Stimulated activated CD8-positive, alpha-beta memory T cell treated with anti-CD3 and anti-CD28 coated beads, Interleukin-12 subunit alpha, Interleukin-12 subunit beta, amount 100 ng/mL, for 24 hours (primary cell): Measurements from ENCODE around the gene EPHA1.
A peak's percentile ranks its signal among the peaks of the same experiment; 100 is the strongest.

Experiments
- DNase-seq: peaks from one replicate; pipeline ENCODE4 v3.0.0-alpha.2; 2020; ENCODE audit errors: extremely low read depth

Gene EPHA1

DNA sequence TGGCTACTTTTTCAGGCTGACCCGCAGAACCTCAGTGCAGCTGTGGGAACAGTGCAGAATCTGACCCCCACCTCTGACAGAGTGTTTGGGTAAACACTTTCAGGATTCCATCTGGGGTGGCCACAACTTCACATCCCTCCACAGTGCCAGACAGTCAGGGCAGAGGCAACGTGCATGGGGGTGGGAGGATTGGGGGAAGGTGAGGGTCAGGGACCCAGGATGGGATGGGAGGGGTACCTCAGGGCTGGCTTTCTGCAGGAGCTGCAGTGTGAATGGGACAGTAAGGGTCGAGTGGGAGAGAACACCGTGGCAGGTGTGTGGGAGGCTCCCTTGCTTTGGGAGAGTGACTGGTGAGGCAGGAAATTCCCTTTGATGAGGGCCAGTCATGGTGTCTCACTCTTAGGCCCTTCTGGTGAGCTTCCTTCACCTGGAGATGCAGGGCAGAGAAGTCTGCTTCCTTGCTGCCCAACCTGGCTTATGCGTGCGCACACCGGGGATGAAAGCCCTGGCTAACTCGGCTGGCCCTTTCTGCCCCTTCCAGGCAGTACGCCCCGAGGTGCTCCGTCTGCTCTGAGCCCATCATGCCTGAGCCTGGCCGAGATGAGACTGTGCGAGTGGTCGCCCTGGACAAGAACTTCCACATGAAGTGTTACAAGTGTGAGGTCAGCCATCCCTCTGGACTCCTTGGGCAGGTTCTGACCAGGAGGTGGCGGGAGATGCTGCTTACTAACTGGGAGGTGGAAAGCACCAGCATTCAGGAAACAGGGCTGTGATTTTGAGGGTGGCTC lies 19.1 kb downstream of the EPHA1 start:
- DNase-seq: no peak

GRCh38 chr7:143388491-143389101 lies 20.1 kb downstream of the EPHA1 start:
- no peak for DNase-seq

DNA sequence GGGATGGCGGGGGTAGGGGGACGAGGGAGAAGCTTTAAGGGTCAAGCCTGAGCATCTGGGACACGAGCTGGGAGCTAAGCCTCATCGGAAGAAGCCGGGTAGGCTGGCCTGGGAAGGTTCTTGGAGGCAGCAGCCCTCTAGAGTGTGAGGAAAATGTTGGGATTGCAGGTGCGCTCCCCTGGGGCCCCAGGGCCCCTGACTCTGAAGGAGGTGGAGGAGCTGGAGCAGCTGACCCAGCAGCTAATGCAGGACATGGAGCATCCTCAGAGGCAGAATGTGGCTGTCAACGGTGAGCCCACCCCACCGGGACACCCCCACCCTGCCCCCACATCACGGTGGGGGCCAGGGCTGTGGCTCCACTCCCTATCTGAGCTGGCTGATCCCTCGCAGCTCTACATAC lies 20.6 kb downstream of the EPHA1 start:
- no peak for DNase-seq

DNA sequence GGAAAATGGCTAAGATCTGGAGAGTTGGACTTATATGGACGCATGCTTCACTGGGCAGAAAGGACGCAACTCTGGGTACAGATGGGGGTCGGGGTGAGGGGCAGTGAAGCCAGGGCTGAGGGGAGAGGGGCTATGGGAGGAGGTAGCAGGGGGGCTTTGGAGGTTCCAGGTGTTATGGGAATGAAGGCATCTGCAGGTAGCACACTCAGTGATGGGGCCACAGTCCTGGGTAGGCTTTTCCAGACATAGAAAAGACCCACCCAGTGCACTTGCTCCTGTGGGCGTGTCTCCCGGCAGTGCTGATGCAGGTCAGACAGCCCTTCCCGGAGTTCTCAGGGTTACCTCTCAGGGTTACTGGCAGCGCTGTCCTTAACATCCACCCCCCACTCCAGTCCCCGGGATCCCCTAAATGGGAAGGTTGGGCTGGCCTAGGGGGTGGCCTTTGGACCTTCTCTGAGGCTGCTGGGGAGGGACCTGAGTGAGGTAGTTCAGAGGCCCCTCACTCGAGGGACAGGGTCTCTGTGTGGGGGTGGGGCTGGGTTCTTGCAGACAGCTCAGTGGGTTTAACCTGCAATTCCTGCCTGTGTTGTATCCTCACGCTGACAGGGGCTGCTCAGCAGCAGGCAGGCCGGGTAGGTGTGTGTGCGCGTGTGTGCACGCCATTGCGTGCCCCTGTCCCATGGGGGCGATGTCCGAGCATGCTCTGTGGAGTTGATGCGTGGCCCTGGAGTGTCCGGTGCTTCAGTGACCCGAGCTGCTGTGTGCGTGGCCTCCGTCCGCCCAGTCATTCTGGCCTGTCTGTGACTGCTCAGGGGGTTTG lies 21.3 kb downstream of the EPHA1 start:
- DNase-seq: no peak

GRCh38 chr7:143385891-143386781 lies 22.5 kb downstream of the EPHA1 start:
- no peak for DNase-seq

DNA sequence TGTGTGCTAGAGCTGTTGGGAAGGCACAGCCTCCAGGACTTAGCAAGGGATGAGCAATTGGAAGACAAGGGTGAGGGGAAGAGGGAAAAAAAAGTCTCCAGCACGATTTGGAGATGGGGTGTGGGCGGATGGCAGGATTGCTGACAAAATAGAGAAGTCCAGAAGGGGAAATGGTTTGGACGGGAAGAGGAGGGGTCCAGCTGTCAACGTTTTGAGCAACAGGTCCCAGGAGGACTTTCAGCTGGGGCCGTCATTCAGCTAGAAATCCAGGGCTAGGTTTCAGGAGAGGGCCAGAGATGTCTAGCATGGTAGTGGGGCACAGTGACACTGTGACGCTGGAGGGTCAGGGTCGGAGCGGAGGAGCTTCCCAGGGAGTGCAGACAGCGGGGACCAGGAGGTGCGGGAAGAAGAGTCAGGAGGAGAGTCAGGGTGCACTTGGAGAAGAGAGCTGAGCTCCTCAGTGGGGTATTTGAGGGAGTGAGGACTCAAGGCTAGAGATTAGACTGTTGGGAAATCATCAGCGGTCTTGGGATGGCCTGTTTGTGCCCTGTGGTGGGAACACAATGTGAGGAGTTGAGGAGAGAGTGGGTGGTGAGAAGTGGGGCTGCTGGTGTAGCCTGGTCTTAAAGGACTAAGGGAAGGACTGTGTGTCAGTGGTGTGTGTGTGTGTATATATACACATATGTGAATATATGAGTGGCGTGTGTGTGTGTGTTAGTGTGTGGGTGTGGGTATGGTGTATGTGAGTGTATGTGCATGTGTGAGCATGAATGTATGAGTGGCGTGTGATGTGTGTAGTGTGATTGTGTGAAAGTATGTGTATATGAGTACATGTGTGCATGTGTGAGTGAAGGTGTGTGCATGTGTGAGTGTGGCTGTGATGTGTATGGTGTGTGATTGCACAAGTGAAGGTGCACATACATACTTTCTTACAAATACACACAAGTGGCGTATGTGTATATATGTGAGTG lies 23.7 kb downstream of the EPHA1 start:
- DNase-seq: no peak

DNA sequence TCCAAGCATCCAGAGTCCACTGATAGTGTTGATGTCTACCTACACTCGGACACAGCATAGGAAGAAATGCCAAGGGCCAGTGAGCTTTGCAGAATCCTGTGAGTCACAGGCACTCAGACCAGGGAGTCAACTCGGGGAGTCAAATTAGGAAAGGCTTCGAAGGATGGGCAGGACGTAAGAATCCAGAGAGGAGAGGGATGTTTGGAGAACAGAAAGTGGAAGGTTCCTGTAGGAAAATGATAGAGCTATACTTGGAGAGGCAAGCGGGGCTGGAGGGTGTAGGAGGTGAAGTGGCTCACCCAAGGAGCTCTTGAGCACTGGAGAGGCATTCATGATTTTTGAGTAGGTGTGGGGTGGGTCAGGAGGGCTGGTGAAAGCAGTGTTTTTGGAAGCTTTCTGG lies 24.5 kb downstream of the EPHA1 start:
- no peak for DNase-seq

DNA sequence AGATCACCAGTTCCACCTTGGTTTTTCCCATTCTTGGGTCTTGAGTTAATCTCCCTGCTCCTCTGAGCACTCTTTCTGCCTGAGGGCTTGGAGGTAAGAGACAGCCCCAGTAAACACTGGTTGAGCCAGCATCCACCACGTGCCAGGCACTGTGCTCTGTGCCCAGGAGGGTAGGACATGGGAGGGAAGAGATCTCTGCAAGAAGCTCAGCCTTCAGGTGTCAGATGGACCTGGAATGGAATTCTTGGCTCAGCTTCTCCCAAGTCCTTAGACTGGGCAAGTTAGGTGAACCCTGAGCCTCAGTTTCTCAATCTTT lies 25.1 kb downstream of the EPHA1 start:
- DNase-seq: no peak

DNA sequence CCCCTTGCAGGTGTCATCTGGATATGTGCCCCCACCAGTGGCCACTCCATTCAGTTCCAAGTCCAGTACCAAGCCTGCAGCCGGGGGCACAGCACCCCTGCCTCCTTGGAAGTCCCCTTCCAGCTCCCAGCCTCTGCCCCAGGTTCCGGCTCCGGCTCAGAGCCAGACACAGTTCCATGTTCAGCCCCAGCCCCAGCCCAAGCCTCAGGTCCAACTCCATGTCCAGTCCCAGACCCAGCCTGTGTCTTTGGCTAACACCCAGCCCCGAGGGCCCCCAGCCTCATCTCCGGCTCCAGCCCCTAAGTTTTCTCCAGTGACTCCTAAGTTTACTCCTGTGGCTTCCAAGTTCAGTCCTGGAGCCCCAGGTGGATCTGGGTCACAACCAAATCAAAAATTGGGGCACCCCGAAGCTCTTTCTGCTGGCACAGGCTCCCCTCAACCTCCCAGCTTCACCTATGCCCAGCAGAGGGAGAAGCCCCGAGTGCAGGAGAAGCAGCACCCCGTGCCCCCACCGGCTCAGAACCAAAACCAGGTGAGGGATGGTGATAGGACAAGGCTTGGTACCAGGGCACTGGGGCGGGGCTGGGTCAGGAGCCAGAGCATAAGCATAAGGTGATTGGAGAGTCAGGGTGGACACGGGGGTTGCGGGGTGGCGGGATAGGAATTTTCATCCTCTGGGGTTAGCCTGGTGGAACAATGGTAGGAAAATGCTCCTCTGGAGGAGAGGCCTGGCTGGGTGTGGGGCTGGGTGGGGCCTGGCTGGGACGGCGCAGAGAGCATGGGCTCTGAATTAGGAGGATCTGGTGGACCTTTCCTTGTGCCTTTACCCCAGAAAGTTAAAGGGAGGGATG lies 25.6 kb downstream of the EPHA1 start:
- DNase-seq: no peak

GRCh38 chr7:143382126-143382790 lies 26.4 kb downstream of the EPHA1 start:
- no peak for DNase-seq

DNA sequence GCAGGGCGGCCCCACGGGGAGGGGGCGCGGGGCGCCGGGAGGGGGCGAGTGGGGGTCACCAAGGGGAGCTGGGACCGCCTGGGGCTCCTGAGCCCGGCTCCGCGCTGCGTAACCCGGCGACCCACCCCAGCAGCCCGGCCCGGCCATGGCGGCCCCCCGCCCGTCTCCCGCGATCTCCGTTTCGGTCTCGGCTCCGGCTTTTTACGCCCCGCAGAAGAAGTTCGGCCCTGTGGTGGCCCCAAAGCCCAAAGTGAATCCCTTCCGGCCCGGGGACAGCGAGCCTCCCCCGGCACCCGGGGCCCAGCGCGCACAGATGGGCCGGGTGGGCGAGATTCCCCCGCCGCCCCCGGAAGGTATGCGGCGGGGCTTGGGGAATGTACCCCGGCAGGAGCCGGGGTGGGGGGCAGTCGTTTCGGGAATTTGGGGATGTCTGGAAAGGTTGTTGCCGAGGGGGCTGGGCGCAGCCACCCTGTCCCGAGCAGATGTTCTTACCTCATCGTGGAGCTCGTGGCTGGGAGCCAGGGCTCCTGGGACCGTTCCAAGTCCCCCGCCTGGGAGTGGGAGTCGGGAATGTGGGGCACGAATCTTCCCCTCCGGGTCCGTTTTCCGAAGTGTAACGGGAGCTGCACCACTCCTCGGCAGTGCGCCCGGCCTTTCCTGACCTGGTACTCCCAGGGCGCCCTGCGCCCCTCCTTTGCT lies 27.1 kb downstream of the EPHA1 start:
- DNase-seq: no peak

GRCh38 chr7:143380646-143381426 lies 27.8 kb downstream of the EPHA1 start, which contains the start of gene ZYX:
Gene ZYX, plus strand, starts transcription at chr7:143381345. Its CDS starts 227 bp downstream, at chr7:143381572.
- DNase-seq: peak; percentile 76

GRCh38 chr7:143380260-143380645 lies 28.4 kb downstream of the EPHA1 start:
- peak; percentile 70 for DNase-seq

- DNase-seq: no peak
These were observed 28.9 kb downstream of the EPHA1 start for GRCh38 chr7:143379611-143380259.

- DNase-seq: no peak
These were observed 32.3 kb downstream of the EPHA1 start for GRCh38 chr7:143376396-143376795.

GRCh38 chr7:143375298-143376034 lies 33.2 kb downstream of the EPHA1 start:
- no peak for DNase-seq
